Astrocyte (in vitro differentiated cells and primary cell): Measurements from ENCODE around the gene PURB.

ENCODE experiments used
- EZH2 ChIP-seq: IDR thresholded peaks from 2 replicates; pipeline ENCODE4 v1.6.1; 2012; ENCODE audit warnings: mild to moderate bottlenecking, low read length, inconsistent platforms; ENCODE audit not compliant: insufficient read depth
- TF ChIP-seq, protein P1 (sequence below): IDR thresholded peaks from 2 replicates; pipeline ENCODE4 v1.5.1; 2011; ENCODE audit warnings: low read depth, mild to moderate bottlenecking, inconsistent platforms, low read length, moderate library complexity; ENCODE audit not compliant: insufficient read depth

DNA sequence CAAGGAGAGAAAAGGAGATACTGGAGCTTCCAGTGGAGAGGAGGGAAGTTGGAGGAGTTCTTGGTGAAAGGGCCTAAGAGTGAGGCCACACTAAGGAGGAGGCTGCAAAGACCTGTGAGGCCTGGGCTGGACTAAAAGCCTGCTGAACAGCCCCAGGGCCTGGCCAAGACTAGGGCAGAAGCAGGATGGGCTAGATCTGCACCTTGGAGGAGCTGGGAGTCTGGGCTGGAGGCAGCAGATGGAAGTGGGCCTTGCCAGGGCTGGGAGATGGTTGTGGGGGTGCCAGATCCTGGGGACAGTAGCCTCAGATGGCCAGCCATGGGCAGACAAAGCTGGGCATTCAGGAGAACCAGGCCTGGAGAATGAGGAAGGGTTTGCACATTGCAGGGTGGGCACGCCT, 6.5 kb upstream of the PURB start:
- TF ChIP-seq, protein P1, sequence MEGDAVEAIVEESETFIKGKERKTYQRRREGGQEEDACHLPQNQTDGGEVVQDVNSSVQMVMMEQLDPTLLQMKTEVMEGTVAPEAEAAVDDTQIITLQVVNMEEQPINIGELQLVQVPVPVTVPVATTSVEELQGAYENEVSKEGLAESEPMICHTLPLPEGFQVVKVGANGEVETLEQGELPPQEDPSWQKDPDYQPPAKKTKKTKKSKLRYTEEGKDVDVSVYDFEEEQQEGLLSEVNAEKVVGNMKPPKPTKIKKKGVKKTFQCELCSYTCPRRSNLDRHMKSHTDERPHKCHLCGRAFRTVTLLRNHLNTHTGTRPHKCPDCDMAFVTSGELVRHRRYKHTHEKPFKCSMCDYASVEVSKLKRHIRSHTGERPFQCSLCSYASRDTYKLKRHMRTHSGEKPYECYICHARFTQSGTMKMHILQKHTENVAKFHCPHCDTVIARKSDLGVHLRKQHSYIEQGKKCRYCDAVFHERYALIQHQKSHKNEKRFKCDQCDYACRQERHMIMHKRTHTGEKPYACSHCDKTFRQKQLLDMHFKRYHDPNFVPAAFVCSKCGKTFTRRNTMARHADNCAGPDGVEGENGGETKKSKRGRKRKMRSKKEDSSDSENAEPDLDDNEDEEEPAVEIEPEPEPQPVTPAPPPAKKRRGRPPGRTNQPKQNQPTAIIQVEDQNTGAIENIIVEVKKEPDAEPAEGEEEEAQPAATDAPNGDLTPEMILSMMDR = no peak
- no peak for TF ChIP-seq EZH2
